NCI-H748 (cell line): Measurements from ENCODE around the gene CFAP54.
A peak's percentile ranks its signal among the peaks of the same experiment; 100 is the strongest.
"Not testable (repeated sequence)": the region's sequence is repeated elsewhere in the genome, so short reads cannot be mapped to it uniquely, and the experiment has no call there.

Experiments used
- DNase-seq: peaks from one replicate; lab custom pipeline; 2025; ENCODE audit not compliant: unreplicated experiment; lab: John Stamatoyannopoulos, UW

The CFAP54 gene

DNA sequence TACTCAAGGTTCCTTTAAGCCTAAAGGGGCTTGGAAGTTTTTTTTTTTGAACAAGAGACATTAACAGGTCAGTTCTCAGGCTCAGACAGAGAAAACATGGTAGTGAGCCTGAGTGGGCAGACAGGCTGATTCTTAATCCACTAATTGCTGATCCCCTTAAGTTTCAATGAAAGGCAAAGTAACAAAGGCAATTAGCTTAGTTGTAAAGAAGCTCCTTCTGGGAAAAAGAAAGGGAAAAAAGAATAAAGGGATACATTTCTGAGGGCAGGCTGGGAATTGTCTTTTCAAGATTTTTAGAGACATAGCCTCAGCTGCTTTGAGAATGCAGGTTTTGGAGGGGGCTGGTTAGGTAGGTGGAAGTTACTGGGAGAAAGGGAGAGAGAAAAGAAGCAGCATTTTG, 133.8 kb downstream of the CFAP54 start:
- DNase-seq: no peak

DNA sequence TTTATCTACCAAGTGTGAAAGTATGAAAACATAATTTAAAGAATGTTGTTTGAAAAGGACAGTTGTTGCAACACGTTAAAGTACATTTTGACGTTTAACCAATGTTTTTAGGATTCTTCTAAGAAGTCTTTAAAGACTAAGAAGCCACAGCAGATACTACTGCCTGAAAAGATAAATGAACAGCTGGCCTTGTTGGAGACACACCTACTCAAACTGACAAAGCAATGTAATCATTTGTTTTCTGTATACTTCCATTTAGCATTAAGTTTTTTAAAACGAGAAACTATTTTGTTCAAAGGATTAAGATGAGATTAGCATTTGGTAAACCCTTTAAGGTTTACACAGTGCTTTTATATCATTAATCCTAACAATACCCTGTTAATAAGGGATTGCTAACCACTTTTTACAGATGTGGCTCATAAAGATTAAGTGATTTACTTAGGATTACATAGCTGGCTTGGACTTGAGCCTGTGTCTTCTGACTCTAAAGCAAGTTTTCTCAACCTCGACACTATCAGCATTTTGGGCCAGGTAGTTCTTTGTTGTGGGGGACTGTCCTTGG, 134.4 kb downstream of the CFAP54 start:
- DNase-seq: no peak

DNA sequence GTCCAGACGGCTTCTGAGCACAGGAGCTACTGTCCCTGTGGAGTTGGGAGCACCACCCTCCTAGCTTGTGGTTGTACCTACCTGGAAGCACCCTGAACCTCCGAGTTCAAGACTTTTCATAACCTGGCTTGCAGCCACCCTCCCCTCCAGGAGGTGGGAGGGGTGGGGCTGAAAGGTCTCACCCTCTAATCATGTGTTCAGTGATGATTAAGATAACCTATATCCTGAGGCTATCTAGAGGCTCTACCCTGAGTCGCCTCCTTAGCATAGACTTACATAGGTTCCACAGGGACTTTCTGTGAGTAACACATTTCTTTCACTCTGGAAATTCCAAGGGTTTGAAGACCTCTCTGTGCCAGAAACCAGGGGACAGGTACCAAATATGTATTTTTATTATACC, 146.5 kb downstream of the CFAP54 start:
- DNase-seq: no peak

DNA sequence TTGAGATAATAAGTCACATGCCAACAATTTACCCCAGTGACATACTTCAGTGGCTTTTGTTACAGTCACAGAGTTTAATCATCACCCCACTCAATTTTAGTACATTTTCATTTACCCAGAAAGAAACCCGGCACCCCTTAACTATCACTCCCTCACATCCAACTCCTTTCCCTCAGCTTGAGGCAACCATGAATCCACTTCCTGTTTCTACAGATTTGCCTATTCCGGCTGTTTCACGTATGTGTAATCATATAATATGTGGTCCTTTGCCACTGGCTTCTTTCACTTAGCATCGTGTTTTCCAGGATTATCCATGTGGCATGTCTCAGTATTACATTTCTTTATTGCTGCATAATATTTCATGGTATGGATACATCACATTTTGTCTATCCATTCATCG, 147.5 kb downstream of the CFAP54 start:
- no peak for DNase-seq

DNA sequence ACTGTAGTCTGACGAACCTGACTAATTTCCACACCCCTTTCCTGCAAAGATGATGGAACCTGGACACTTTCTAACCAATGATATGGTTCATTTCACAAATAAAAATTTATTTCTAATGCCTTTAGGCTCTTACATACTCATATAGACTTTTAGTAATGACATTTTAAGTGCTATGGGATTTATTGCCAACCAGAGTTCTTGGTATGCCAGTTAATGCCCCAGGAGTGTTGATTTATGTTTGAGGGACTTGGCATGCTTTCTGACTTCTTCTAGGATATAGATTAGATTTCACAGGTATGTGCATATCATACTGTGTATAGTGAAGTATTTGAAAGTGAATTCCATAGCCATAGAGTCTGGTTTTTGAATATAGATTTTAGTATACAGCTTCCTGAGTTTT, 159.5 kb downstream of the CFAP54 start:
- no peak for DNase-seq

DNA sequence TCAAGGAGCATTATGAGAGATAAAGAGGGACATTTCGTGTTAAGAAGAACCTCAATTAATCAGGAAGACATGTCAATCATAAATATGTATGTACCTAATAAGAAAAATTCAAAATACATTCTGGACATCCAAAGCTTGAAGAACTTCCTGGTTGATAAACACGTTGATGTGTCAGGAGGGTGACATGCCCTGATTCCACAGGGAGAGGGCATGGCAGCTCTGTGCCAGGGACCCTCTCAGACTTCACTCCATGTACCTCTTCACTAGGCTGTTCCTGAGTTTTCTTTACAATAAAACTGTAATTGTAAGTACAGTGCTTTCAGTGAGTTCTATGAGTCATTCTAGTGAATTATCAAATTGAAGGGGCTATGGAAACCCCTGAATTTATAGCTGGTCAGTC, 163.5 kb downstream of the CFAP54 start:
- DNase-seq: peak; percentile 55

DNA sequence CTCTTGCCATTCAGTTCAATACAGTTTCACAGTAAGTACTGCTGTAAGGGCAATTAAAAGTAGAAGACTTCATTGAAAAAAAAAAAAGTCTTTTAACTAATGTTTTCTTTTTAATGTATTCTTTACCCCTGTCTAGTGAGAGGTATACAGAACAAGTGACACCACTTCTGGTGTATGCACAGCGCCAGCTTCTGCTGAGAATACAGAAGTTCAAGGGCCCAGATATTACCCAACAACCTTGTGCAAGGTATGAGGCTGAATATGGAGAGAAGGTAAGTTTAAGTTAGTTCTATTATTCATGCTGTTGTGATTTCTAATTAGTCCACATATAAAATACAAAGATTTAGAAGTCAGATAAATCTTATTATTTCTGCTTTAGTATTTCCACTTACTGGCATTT, 168.7 kb downstream of the CFAP54 start:
- peak; percentile 12 for DNase-seq

DNA sequence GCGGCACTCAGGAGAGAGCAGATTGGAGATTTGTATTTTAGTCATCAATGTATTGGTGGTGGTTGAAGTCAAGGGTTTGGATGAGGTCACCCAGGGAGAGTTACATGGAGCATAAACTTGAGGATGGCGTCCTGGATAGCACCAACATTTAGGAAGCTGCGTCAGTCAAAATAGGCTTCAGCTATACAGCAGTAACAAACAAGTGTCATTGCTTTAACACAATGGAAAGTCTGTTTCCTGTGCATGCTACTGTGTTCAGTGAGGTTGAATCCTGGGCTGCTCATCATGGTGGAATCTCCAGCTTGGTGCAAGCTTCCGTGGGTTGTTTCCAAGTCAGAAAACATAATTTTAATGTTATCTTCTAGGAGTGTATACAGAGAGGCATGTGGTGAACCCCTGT, 180.4 kb downstream of the CFAP54 start:
- DNase-seq: no peak

DNA sequence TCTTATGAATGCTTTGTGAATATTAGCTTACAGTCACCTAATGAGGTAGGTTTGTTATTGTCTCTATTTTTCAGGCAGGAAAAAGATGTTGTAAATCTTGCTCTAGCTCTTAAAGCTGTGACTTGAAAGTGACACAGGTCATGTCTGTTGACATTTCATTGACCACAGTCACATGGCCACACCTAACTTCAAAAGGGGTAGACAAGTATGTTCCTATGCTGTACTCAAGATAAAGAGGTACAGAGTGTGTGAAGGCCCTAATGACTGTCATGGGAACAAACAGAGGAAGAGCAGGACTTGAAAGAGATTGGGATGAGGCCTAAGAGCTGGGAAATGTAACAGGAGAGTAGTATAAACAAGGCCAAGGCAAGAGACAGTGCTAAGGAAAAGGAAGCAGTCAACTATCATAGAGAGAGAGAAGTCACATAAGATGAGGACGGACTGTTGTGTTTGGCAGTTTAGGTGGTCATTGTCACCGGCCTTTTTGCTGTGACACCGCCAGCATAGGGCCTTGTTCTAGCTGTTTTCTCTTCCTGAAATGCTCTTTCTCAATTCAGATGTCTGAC, 181.0 kb downstream of the CFAP54 start:
- no peak for DNase-seq

DNA sequence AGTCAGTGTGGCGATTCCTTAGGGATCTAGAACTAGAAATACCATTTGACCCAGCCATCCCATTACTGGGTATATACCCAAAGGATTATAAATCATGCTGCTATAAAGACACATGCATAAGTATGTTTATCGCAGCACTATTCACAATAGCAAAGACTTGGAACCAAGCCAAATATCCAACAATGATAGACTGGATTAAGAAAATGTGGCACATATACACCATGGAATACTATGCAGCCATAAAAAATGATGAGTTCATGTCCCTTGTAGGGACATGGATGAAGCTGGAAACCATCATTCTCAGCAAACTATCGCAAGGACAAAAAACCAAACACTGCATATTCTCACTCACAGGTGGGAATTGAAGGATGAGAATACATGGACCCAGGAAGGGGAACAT, 186.1 kb downstream of the CFAP54 start:
- DNase-seq: not testable (repeated sequence)

DNA sequence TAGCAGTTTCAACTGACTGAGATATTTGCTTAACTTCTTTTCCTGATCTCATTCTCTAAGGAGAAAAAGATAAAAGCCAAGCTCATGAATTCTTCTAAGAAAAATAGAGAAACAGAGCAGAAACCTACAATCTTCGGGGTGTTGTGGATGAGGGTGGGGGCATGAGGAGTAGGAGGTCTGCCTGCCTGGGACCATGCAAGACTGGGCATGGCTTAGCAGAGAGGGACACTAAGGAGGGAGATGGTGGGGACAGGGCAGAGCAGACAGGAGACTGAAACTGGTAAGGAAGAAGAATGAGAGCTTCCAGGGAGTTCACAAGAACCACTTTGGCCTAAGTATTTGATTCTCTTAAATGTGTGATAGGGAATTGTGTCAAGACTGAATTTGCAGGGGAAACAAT, 188.0 kb downstream of the CFAP54 start:
- no peak for DNase-seq

DNA sequence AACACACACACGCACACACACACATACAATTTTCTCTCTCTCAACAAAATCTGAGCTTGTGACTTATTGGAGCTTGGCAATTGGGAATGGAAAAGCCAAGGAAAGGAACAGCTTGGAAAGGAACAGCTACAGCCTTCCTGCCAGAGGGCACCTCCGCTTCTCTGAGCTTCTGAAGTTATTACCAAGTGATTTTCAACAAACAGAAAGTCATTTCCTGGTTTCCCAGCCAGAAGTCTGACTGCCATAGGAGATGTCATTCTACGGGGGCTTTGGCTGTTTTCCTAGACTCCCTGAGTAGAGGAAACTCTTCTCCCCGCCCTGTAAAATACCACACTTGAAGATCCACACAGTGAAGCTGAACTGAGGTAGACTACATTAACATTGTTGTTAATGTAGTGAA, 198.3 kb downstream of the CFAP54 start:
- no peak for DNase-seq

DNA sequence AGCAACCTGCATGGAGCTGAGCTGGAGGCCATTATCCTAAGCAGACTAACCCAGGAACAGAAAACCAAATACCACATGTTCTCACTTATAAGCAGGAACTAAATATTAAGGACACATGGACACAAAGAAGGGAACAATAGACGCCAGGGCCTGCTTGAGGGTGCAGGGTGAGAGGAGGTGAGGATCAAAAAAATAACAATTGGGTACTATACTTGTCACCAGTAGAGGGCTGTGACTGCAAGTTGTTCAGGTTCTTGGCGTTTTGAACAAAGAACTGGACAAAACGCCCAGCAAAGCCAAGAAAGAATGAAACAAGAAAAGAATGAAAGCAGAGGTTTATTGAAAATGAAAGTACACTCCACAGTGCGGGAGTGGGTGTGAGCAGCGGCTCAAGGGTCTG, 209.1 kb downstream of the CFAP54 start:
- no peak for DNase-seq

DNA sequence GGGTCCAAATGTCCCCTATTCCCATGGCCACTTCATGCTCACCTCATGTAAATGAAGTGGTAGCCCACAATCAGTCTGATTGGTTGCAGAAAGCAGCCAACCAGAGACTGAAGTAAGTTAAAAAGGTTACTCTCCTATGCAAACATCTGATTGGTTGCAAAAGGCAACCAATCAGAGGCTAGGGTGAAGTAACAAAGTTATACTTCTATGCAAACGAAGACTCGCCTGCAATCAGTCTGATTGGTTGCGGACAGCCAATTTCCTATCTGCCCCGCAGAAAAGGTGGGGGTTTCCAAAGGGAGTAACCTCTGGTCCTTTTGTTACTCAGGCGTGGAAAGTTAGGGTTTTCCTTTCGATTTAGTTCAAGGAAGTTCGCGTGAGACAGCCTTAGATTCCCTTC, 209.6 kb downstream of the CFAP54 start:
- no peak for DNase-seq

DNA sequence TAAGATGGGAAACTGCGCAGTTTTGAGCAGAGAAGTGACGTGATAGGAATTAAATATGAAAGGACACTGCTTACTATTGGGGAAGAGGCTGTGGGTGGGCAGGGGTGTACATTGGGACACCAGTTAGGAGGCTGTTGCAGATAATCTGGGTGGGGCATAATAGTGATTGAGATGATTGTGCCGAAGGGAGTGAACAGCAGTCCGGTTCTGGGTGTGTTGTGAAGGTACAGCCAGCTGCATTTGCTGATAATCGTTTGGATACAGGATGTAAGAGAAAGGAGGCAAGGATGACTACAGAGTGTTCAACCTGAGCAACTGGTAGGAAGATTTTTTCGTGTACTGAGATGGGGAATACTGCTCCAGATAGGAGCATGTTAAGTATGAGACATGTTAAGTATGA, 212.5 kb downstream of the CFAP54 start:
- peak; percentile 25 for DNase-seq

DNA sequence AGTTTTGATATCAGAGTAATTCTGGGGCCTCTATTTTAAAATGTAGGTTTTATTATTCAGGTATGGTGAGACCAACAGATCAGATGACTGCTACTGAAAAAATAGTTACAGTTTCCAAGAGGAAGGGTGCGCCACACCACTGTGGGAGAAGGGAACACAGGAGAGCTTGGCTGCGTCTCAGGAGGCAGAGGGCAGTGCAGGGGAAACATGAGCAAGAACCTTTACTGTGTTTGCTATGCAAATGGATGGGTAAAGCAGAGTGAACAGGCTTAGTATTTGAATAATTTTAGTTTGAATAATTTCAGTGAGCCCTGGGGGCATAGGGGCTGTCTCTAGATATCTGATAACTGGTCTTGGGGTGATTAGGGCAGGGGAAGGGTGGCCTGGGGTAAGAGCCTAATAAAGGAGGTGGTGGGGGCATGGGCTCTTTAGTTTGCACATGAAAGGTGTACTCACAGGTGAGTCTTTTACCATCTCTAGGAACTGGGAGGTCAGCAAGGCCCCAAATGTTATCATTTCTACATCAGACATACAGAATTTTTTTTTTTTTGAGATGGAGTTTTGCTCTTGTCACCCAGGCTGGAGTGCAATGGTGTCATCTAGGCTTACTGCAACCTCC, 220.9 kb downstream of the CFAP54 start:
- DNase-seq: peak; percentile 68

DNA sequence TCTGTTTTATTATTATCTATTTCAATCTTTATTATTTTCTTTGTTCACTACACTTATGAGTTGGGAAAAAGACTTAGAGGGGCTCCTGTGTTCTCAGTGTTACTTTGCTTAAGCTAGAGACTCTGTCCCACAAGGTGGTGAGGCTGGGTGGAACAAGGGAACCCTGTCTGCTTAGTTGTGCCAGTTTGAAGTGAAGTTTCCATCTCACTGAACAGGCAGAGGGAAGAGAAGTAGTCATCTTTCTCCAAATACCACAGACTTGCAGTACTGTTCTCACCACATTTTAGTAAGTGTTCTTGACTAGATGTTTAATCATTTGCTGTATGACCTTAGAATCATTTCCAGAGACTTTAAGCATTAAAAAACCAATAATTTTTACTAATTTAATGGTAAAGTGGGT, 222.0 kb downstream of the CFAP54 start:
- DNase-seq: no peak

DNA sequence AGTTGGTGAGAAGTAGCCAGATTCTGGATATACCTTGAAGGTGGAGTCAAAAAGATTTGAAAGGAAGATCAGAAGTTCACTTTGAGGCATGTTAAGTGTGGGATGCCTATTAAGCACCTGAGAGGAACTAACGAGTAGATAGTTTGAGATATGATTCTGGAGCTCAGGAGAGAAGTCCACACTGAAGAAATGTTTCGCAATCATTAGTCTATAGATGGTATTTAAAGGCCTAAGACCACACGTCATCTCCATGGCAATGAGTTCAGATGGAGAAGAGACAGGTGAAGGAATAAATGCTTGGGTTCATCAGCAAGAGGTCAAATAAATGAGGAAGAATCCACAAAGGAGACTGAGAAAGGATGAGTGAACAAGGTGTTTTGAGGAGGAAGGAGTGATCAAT, 224.8 kb downstream of the CFAP54 start:
- no peak for DNase-seq

DNA sequence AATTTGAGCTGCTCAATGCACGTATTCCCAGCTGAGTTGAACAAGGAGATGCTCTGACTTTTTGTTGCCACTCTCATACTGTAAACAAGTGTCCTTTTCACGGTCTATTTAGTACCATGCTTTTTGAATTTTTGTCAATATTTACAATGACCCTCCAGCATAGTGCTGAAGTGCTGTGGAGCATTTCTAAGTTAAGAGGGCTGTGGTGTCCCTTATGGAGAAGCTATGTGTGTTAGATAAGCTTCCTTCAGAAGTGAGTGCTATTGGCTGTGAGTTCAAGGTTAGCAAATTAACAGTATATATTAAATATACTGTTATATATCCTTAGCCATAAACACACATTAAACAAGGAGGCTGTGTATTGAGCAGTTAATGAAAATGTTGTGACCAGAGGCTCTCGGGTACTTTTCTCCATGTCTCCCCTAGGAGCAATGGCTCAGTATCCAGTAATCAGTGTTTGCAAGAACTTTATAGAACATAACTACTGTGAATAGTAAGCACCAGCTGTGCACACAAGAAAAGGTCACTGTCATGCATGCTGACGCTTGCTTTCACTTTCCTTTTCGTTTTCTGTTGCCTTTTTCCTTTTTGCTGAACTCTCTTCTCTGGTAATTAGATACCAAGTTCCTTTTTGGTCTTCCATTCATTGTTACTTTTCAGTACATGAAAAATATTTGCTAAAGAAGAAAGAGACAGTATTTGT, 230.4 kb downstream of the CFAP54 start:
- peak; percentile 86 for DNase-seq

DNA sequence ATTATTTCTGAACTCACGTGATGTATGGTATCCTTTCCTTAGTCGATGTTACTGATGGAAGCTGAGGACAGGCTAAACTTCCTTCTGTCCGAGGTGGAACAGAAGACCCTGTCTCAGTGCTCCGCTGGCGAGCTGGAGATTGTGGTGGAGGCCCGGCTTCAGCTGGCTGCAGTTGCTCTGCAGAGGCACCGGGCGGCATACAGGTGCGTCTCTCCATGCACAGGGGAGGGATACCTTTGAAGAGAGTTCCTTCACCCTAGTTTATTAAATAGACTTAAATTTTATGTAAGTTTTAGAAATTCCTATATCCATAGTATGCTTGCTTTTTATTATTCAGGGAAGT, 231.0 kb downstream of the CFAP54 start:
- peak; percentile 87 for DNase-seq

DNA sequence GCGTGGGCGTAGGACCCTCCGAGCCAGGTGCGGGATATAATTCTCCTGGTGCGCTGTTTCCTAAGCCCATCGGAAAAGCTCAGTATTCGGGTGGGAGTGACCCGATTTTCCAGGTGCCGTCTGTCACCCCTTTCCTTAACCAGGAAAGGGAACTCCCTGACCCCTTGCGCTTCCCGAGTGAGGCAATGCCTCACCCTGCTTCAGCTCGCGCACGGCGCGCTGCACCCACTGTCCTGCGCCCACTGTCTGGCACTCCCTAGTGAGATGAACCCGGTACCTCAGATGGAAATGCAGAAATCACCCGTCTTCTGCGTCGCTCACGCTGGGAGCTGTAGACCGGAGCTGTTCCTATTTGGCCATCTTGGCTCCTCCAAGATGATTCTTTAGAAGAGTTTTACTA, 240.1 kb downstream of the CFAP54 start:
- DNase-seq: not testable (repeated sequence)

DNA sequence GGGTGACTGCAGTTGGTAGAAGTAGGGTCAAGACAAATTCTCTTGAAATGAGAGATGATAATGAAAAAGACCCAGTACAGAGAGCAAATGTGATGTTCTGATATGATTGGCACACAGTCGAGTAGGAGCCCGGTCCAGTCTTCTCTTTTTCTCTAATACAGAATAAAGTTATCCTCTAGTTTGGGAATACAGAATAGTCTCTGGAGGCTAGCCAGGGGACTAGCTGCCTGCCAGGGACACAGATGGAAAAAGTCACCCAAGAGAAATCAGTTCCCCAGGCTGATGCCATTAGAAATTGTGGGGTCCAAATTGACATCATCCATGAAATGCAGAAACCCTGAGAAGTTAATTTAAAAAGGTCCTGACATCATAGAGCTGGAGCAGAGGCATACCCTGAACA, 240.5 kb downstream of the CFAP54 start:
- peak; percentile 10 for DNase-seq

DNA sequence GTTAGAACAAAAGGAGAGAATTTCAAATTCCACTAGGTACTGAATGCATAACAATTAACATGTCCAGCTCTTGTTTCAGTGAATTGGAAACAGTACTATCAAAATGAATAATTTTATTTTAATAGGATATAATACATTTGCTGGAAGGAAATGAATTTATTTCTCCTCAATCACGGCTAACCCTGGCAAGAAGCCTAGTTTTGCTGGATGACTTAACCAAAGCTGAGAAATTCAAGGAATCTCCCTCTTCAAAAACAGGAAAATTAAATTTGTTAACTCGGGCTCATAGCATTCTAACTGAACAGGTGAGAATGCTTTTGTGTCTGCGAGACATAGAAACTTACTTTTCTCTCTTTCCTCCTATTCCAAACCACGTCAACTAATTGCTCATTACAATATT, 254.2 kb downstream of the CFAP54 start:
- DNase-seq: no peak
